H1 (cell line): ENCODE results near the gene GRIK1. TPM values are rescaled to one million over a fixed set of nuclear protein-coding genes. Genes with fewer than 3 reads are reported as not detected.
"Not testable (repeated sequence)": the region's sequence is repeated elsewhere in the genome, so short reads cannot be mapped to it uniquely, and the experiment has no call there.

ENCODE experiments used
- CTCF ChIA-PET: fragments of 300-600 bp; sonication (Branson Sonifier 250); formaldehyde crosslinking; loops from one replicate; lab custom pipeline; 2021; ENCODE audit not compliant: partially characterized antibody; lab: Charles Lee
- POLR2A ChIA-PET: fragments of 300-600 bp; sonication (Branson Sonifier 250); formaldehyde crosslinking; loops from one replicate; lab custom pipeline; 2021; ENCODE audit warnings: inconsistent platforms; ENCODE audit not compliant: partially characterized antibody; lab: Charles Lee
- DNase-seq, 2 experiments: peaks; one replicate each; pipeline versions ENCODE4 v3.0.0 to v3.0.0-alpha.2; 2010 to 2022; ENCODE audit warnings: low spot score in 2 of 2, low read depth in 1 of 2, mixed read lengths in 1 of 2
- FAIRE-seq: peaks from 2 replicates; lab custom pipeline; 2011; peaks lifted over from hg19 to GRCh38; lab: Jason Lieb, UNC
- H2AFZ ChIP-seq: 2 replicates; pipeline ENCODE4 v1.8.1; 2012; ENCODE audit warnings: low read length, inconsistent platforms
- H2AK5ac ChIP-seq: 2 replicates; pipeline ENCODE4 v1.6.1; 2013; ENCODE audit warnings: low read depth, low read length
- H2BK120ac ChIP-seq: replicated peaks from 2 replicates; pipeline ENCODE3; 2013; ENCODE audit warnings: low read depth, low read length, inconsistent platforms
- H2BK12ac ChIP-seq: 2 replicates; pipeline ENCODE4 v1.6.1; 2013; ENCODE audit warnings: low read depth, low read length
- H2BK15ac ChIP-seq: 2 replicates; pipeline ENCODE4 v1.6.1; 2013; ENCODE audit warnings: low read length
- H2BK20ac ChIP-seq: 2 replicates; pipeline ENCODE4 v1.6.1; 2013; ENCODE audit warnings: low read length
- H2BK5ac ChIP-seq: 2 replicates; pipeline ENCODE4 v1.6.1; 2013; ENCODE audit warnings: low read depth, low read length
- H3K14ac ChIP-seq: 2 replicates; pipeline ENCODE4 v1.6.1; 2013; ENCODE audit warnings: inconsistent platforms; ENCODE audit not compliant: insufficient read length
- H3K18ac ChIP-seq: 2 replicates; pipeline ENCODE4 v1.6.1; 2013; ENCODE audit warnings: low read length; ENCODE audit errors: extremely low read depth
- H3K23ac ChIP-seq: 2 replicates; pipeline ENCODE4 v1.6.1; 2013; ENCODE audit warnings: inconsistent platforms; ENCODE audit not compliant: insufficient read length
- H3K23me2 ChIP-seq: 2 replicates; pipeline ENCODE4 v1.6.1; 2013; ENCODE audit warnings: low read depth, low read length
- H3K27ac ChIP-seq: 2 replicates; pipeline ENCODE4 v1.6.1; 2011; ENCODE audit warnings: low read depth, low read length, inconsistent platforms
- H3K27me3 ChIP-seq, 4 experiments: replicated peaks in 1 of 4; 1 replicate in 1 of 4; 2 replicates in 3 of 4; pipeline versions ENCODE4 v1.6.1 to v1.8.1; 2011 to 2013; ENCODE audit warnings: low read length in 3 of 4, mild to moderate bottlenecking in 3 of 4, inconsistent platforms in 2 of 4, mixed read lengths in 2 of 4, moderate library complexity in 1 of 4; ENCODE audit not compliant: control insufficient read depth in 3 of 4, insufficient read depth in 3 of 4; ENCODE audit errors: extremely low read depth in 1 of 4
- H3K36me3 ChIP-seq, 4 experiments: 2 replicates each; pipeline versions ENCODE4 v1.6.1 to v1.8.1; 2011 to 2013; ENCODE audit warnings: mild to moderate bottlenecking in 4 of 4, low read length in 3 of 4, moderate library complexity in 2 of 4, control low read depth in 1 of 4, inconsistent platforms in 1 of 4; ENCODE audit not compliant: insufficient read depth in 4 of 4, control insufficient read depth in 2 of 4
- H3K4ac ChIP-seq: replicated peaks from 2 replicates; pipeline ENCODE3; 2013; ENCODE audit warnings: low read length, low read depth, mixed read lengths, inconsistent platforms; ENCODE audit not compliant: insufficient read length
- H3K4me1 ChIP-seq, 4 experiments: replicated peaks in 1 of 4; 1 replicate in 1 of 4; 2 replicates in 3 of 4; pipeline versions ENCODE4 v1.6.1 to v1.8.1; 2011 to 2013; ENCODE audit warnings: low read length in 3 of 4, inconsistent platforms in 2 of 4, mixed read lengths in 1 of 4; ENCODE audit not compliant: insufficient read depth in 4 of 4, control insufficient read depth in 3 of 4
- H3K4me2 ChIP-seq, 2 experiments: 2 replicates each; pipeline versions ENCODE4 v1.6.1 to v1.8.1; 2011 to 2013; ENCODE audit warnings: low read depth in 2 of 2, low read length in 2 of 2, control low read depth in 1 of 2, inconsistent platforms in 1 of 2, mild to moderate bottlenecking in 1 of 2; ENCODE audit not compliant: insufficient read depth in 1 of 2
- H3K4me3 ChIP-seq, 4 experiments: fragments of 200-600, 300-600 bp in 1 of 4; sonication (generic), shearing (Covaris generic), sonication (Bioruptor Twin) in 1 of 4; 2 replicates each; pipeline versions ENCODE4 v1.5.1 to v1.8.1; 2011 to 2016; ENCODE audit warnings: low read length in 4 of 4, low read depth in 3 of 4, control low read depth in 2 of 4, inconsistent platforms in 2 of 4, mild to moderate bottlenecking in 2 of 4, mixed read lengths in 1 of 4, moderate library complexity in 1 of 4; ENCODE audit not compliant: insufficient read depth in 2 of 4; ENCODE audit errors: extremely low read depth in 1 of 4
- H3K56ac ChIP-seq: replicated peaks from 2 replicates; pipeline ENCODE3; 2013; ENCODE audit warnings: low read depth, mild to moderate bottlenecking, mixed read lengths, low read length, inconsistent platforms; ENCODE audit not compliant: insufficient read length
- H3K79me1 ChIP-seq: 2 replicates; pipeline ENCODE4 v1.6.1; 2013; ENCODE audit warnings: low read depth, low read length, control low read depth
- H3K79me2 ChIP-seq, 2 experiments: 2 replicates each; pipeline versions ENCODE4 v1.6.1 to v1.8.1; 2012 to 2013; ENCODE audit warnings: low read length in 2 of 2, mild to moderate bottlenecking in 2 of 2, inconsistent platforms in 1 of 2; ENCODE audit not compliant: insufficient read depth in 2 of 2, control insufficient read depth in 1 of 2
- H3K9ac ChIP-seq, 4 experiments: replicated peaks in 1 of 4; 1 replicate in 1 of 4; 2 replicates in 3 of 4; pipeline versions ENCODE4 v1.6.1 to v1.8.1; 2011 to 2013; ENCODE audit warnings: low read depth in 3 of 4, low read length in 3 of 4, control low read depth in 2 of 4, mild to moderate bottlenecking in 2 of 4, moderate library complexity in 2 of 4, inconsistent platforms in 1 of 4; ENCODE audit errors: extremely low read depth in 1 of 4
- H3K9me3 ChIP-seq, 2 experiments: 2 replicates each; pipeline versions ENCODE4 v1.6.1 to v1.8.1; 2012 to 2013; ENCODE audit warnings: mild to moderate bottlenecking in 2 of 2, moderate library complexity in 2 of 2, control low read depth in 1 of 2, inconsistent platforms in 1 of 2, low read depth in 1 of 2, low read length in 1 of 2, mixed read lengths in 1 of 2; ENCODE audit not compliant: insufficient read depth in 2 of 2
- H4K20me1 ChIP-seq, 2 experiments: replicated peaks in 1 of 2; 2 replicates each; pipeline versions ENCODE3 to v1.8.1; 2011 to 2013; ENCODE audit warnings: inconsistent platforms in 2 of 2, low read length in 2 of 2, mild to moderate bottlenecking in 1 of 2; ENCODE audit not compliant: insufficient read depth in 2 of 2, control insufficient read depth in 1 of 2
- H4K5ac ChIP-seq: 2 replicates; pipeline ENCODE4 v1.6.1; 2013; ENCODE audit warnings: low read length, low read depth, mixed read lengths, inconsistent platforms; ENCODE audit not compliant: insufficient read length
- H4K8ac ChIP-seq: 2 replicates; pipeline ENCODE4 v1.8.0; 2013; ENCODE audit warnings: mild to moderate bottlenecking, moderate library complexity, low read length, inconsistent platforms; ENCODE audit not compliant: insufficient read depth; ENCODE audit errors: extremely low read depth
- H4K91ac ChIP-seq: replicated peaks from 2 replicates; pipeline ENCODE3; 2013; ENCODE audit warnings: low read length, mixed read lengths, inconsistent platforms; ENCODE audit not compliant: insufficient read length
- WGBS, 2 experiments: shearing (Covaris generic) in 1 of 2; methylation state at CpG; one replicate each; pipeline versions ENCODE4 v1.1.6 to v1.1.7; 2013 to 2015; ENCODE audit warnings: low lambda C conversion rate in 2 of 2, mixed read lengths in 2 of 2, inconsistent platforms in 1 of 2, low coverage in 1 of 2, missing lambda C conversion rate in 1 of 2; ENCODE audit not compliant: insufficient replicate concordance in 2 of 2, insufficient coverage in 1 of 2, insufficient read length in 1 of 2; ENCODE audit errors: extremely low coverage in 1 of 2, missing lambda C conversion rate in 1 of 2; 5-methylcytosine and 5-hydroxymethylcytosine counted together
- polyA plus RNA-seq, 7 experiments: library from polyadenylated mRNA; depleted of rRNA in 3 of 7; stranded (reverse) in 5 of 7; unstranded in 2 of 7; fragments of >200 nt in 5 of 7; fragments of 200-250 nt in 2 of 7; gene quantifications; 1 replicate in 5 of 7; 2 replicates in 1 of 7; 4 replicates in 1 of 7; pipeline versions ENCODE4 v1.2.1 to v1.2.3, GENCODE V29; 2011 to 2013; ENCODE audit warnings: missing spikeins in 2 of 7, mixed read lengths in 2 of 7
- total RNA-seq: library from RNA; stranded (reverse); fragmentation: NEBNext Ultra II Directional; extraction: Animal tissue kit (Norgen Biotek cat#: 25700); gene quantifications from 2 replicates; pipeline ENCODE4 v1.2.1, GENCODE V29; 2021

Gene GRIK1
- total and polyA plus RNA-seq, 2 of the 8 experiments (the other 6 are each of a cell fraction or from before 2014, with no cell fraction given), result 0.11 to 0.32 TPM

DNA sequence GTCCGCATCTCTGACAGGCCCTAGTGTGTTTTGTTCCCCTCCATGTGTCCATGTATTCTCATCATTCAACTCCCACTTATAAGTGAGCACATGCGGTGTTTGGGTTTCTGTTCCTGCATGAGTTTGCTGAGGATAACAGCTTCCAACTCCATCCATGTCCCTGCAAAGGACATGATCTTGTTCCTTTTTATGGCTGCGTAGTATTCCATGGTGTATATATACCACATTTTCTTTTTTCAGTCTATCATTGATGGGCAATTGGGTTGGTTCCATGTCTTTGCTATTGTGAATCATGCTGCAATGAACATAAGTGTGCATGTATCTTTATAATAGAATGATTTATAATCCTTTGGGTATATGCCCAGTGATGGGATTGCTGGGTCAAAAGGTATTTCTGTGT, 334.6 kb downstream of the GRIK1 start:
- H2BK120ac ChIP-seq, H4K91ac ChIP-seq, H2BK5ac ChIP-seq, H4K20me1 ChIP-seq, H3K9me3 ChIP-seq, H3K79me1 ChIP-seq, H4K8ac ChIP-seq, H3K4me3 ChIP-seq, H2BK20ac ChIP-seq, H3K9ac ChIP-seq, H3K4ac ChIP-seq, H3K23me2 ChIP-seq, CTCF ChIA-PET, H4K5ac ChIP-seq, H2BK12ac ChIP-seq, H3K36me3 ChIP-seq, H3K14ac ChIP-seq, H2BK15ac ChIP-seq, H2AFZ ChIP-seq, H3K4me2 ChIP-seq, POLR2A ChIA-PET, H2AK5ac ChIP-seq, H3K27me3 ChIP-seq, H3K18ac ChIP-seq, FAIRE-seq, H3K56ac ChIP-seq, H3K23ac ChIP-seq, H3K4me1 ChIP-seq, H3K79me2 ChIP-seq, H3K27ac ChIP-seq, DNase-seq: not testable (repeated sequence)
- 69% methylated on average over 3 of the region's 3 CpGs; no CpG with 5 or more reads in 1 of the 2 experiments for WGBS, 2 experiments
